Keratinocyte (primary cell): ENCODE data around the gene VPS26C. TPM values are rescaled to one million over a fixed set of nuclear protein-coding genes. Genes with fewer than 3 reads are reported as not detected.

Experiments
- DNase-seq: peaks from one replicate; pipeline ENCODE4 v3.0.0-alpha.2; 2011; ENCODE audit warnings: low read depth, missing footprints, low spot score
- FAIRE-seq: peaks from 2 replicates; lab custom pipeline; 2011; peaks lifted over from hg19 to GRCh38; lab: Jason Lieb, UNC
- H2AFZ ChIP-seq: 2 replicates; pipeline ENCODE4 v1.6.0; 2012; ENCODE audit warnings: low read length, control low read depth, inconsistent platforms; ENCODE audit not compliant: control insufficient read depth
- H3K27ac ChIP-seq: 2 replicates; pipeline ENCODE4 v1.5.1; 2011; ENCODE audit warnings: low read length; ENCODE audit not compliant: control insufficient read depth, insufficient read depth
- H3K27me3 ChIP-seq: 3 replicates; pipeline ENCODE4 v1.6.0; 2011; ENCODE audit warnings: low read length; ENCODE audit not compliant: control insufficient read depth, insufficient read depth; ENCODE audit errors: extremely low read depth
- H3K36me3 ChIP-seq, 2 experiments: 2 replicates in 1 of 2; 3 replicates in 1 of 2; pipeline ENCODE4 v1.5.1; 2011; ENCODE audit warnings: low read length in 2 of 2, mild to moderate bottlenecking in 1 of 2; ENCODE audit not compliant: control insufficient read depth in 2 of 2, insufficient read depth in 2 of 2; ENCODE audit errors: extremely low read depth in 1 of 2
- H3K4me1 ChIP-seq: 3 replicates; pipeline ENCODE4 v1.5.1; 2011; ENCODE audit warnings: low read length; ENCODE audit not compliant: control insufficient read depth, insufficient read depth; ENCODE audit errors: extremely low read depth
- H3K4me2 ChIP-seq: 3 replicates; pipeline ENCODE4 v1.6.0; 2011; ENCODE audit warnings: low read depth, low read length; ENCODE audit not compliant: control insufficient read depth, insufficient read depth; ENCODE audit errors: extremely low read depth
- H3K4me3 ChIP-seq, 3 experiments: fragments of 200-600 bp in 1 of 3; sonication (generic) in 1 of 3; 2 replicates in 2 of 3; 3 replicates in 1 of 3; pipeline ENCODE4 v1.5.1; 2011 to 2016; ENCODE audit warnings: low read length in 3 of 3, mild to moderate bottlenecking in 3 of 3, control low read depth in 2 of 3, inconsistent platforms in 1 of 3, low read depth in 1 of 3, mixed read lengths in 1 of 3, mixed run types in 1 of 3, moderate library complexity in 1 of 3; ENCODE audit not compliant: control insufficient read depth in 2 of 3, insufficient read depth in 2 of 3; ENCODE audit errors: extremely low read depth in 1 of 3
- H3K79me2 ChIP-seq: 2 replicates; pipeline ENCODE4 v1.6.0; 2012; ENCODE audit warnings: low read length; ENCODE audit not compliant: control insufficient read depth, insufficient read depth
- H3K9ac ChIP-seq: 3 replicates; pipeline ENCODE4 v1.6.0; 2011; ENCODE audit warnings: low read length; ENCODE audit not compliant: control insufficient read depth, insufficient read depth; ENCODE audit errors: extremely low read depth
- H3K9me1 ChIP-seq: 3 replicates; pipeline ENCODE4 v1.6.0; 2011; ENCODE audit warnings: low read length; ENCODE audit not compliant: control insufficient read depth, insufficient read depth; ENCODE audit errors: extremely low read depth
- H3K9me3 ChIP-seq: 2 replicates; pipeline ENCODE4 v1.5.1; 2012; ENCODE audit warnings: low read depth, low read length; ENCODE audit not compliant: control insufficient read depth
- H4K20me1 ChIP-seq: 3 replicates; pipeline ENCODE4 v1.6.0; 2011; ENCODE audit warnings: low read length; ENCODE audit not compliant: control insufficient read depth, insufficient read depth; ENCODE audit errors: extremely low read depth
- EZH2 ChIP-seq: IDR thresholded peaks from one replicate; pipeline ENCODE4 v1.6.1; 2012; ENCODE audit warnings: inconsistent platforms, mild to moderate bottlenecking, low read length, moderate library complexity
- dilution Hi-C: fragments of 300-500 bp; cut with MboI; formaldehyde crosslinking; loops from one replicate; pipeline ENCODE4 v1.7.0; 2020; ENCODE audit warnings: low sequenced_read_pairs; ENCODE audit not compliant: extremely low pct_ligation_motif_present
- polyA plus RNA-seq, 5 experiments: library from polyadenylated mRNA; depleted of rRNA in 3 of 5; stranded (reverse) in 3 of 5; stranded (forward) in 1 of 5; unstranded in 1 of 5; fragments of >200 nt; gene quantifications; 1 replicate in 1 of 5; 2 replicates in 3 of 5; 3 replicates in 1 of 5; pipeline versions ENCODE4 v1.2.1 to v1.2.3, GENCODE V29; 2011 to 2012; ENCODE audit warnings: missing spikeins in 2 of 5, low read depth in 1 of 5, low replicate concordance in 1 of 5
- TF ChIP-seq, protein P1 (sequence below), 3 experiments: IDR thresholded peaks in 1 of 3; conservative IDR thresholded peaks in 1 of 3; optimal IDR thresholded peaks in 1 of 3; 2 replicates in 2 of 3; 3 replicates in 1 of 3; pipeline versions ENCODE3 to v1.5.1; 2011; ENCODE audit warnings: low read length in 3 of 3, mild to moderate bottlenecking in 3 of 3, moderate library complexity in 2 of 3, control low read depth in 1 of 3, inconsistent platforms in 1 of 3; ENCODE audit not compliant: insufficient read depth in 2 of 3; ENCODE audit errors: extremely low read depth in 1 of 3

Gene VPS26C
- polyA plus RNA-seq, 1 donor (not counting 4 experiments of a cell fraction or from before 2014, with no cell fraction given), result 41.3 TPM

DNA sequence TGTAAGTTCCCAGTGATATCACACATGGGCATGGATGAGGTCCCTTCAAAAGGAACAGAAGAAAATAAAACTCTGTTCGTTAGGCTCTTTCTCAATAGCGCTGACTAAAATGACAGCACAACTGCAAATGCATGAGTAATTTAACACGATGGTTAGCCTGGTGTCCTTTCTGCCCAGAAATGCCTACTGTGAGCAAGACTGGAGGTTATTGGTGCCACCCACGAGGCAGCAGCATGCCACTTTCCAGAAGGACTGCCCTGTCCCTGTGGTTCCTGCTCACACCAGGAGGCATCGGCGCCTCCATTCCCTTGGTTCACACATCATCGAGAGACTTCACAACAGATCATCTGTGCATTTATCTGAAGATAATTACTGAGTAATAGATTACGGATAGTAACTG lies 26.2 kb downstream of the VPS26C start:
- Histone ChIP-seq H2AFZ (no peak overlapping the region), H3K9me1 (no peaks in the 10 kb centered on the region), H3K27me3 (no peaks in the 10 kb centered on the region), H3K9ac (no peak overlapping the region), H3K27ac (no peak overlapping the region), H3K4me3 (no peak overlapping the region), H3K4me1 (no peaks in the 10 kb centered on the region), H3K79me2 (peaks cover 42% of the 10 kb centered on the region), H3K4me2 (no peak overlapping the region), H3K36me3 (peaks cover 2 to 12% of the 10 kb centered on the region in 2 experiments), H3K9me3 (no peaks in the 10 kb centered on the region), H4K20me1 (no peaks in the 10 kb centered on the region)
- DNase-seq (no peak), FAIRE-seq (no peak)
- dilution Hi-C loops, result no loop called here
- no peak for TF ChIP-seq EZH2
- TF ChIP-seq, protein P1, sequence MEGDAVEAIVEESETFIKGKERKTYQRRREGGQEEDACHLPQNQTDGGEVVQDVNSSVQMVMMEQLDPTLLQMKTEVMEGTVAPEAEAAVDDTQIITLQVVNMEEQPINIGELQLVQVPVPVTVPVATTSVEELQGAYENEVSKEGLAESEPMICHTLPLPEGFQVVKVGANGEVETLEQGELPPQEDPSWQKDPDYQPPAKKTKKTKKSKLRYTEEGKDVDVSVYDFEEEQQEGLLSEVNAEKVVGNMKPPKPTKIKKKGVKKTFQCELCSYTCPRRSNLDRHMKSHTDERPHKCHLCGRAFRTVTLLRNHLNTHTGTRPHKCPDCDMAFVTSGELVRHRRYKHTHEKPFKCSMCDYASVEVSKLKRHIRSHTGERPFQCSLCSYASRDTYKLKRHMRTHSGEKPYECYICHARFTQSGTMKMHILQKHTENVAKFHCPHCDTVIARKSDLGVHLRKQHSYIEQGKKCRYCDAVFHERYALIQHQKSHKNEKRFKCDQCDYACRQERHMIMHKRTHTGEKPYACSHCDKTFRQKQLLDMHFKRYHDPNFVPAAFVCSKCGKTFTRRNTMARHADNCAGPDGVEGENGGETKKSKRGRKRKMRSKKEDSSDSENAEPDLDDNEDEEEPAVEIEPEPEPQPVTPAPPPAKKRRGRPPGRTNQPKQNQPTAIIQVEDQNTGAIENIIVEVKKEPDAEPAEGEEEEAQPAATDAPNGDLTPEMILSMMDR (optimal IDR thresholded peaks at IDR 0.05 in 1 of 3, IDR thresholded peaks at IDR 0.05 in 1 of 3, conservative IDR thresholded peaks at IDR 0.05 in 1 of 3; ENCODE audit: extremely low read depth in 1 of 3, insufficient read depth in 2 of 3, low read length in 3 of 3), result no peak

GRCh38 chr21:37237764-37238163 lies 29.4 kb downstream of the VPS26C start:
- Histone ChIP-seq H3K79me2 (peaks cover 14% of the 10 kb centered on the region), H3K9me3 (no peaks in the 10 kb centered on the region), H3K9me1 (no peaks in the 10 kb centered on the region), H3K27ac (no peak overlapping the region), H3K4me2 (no peak overlapping the region), H3K36me3 (peaks cover 2 to 13% of the 10 kb centered on the region in 2 experiments), H3K4me1 (no peaks in the 10 kb centered on the region), H3K9ac (no peak overlapping the region), H4K20me1 (no peaks in the 10 kb centered on the region), H2AFZ (no peak overlapping the region), H3K27me3 (no peaks in the 10 kb centered on the region), H3K4me3 (no peak overlapping the region)
- DNase-seq (no peak), FAIRE-seq (no peak)
- dilution Hi-C loops, result no loop called here
- TF ChIP-seq, protein P1 (optimal IDR thresholded peaks at IDR 0.05 in 1 of 3, IDR thresholded peaks at IDR 0.05 in 1 of 3, conservative IDR thresholded peaks at IDR 0.05 in 1 of 3; ENCODE audit: extremely low read depth in 1 of 3, insufficient read depth in 2 of 3, low read length in 3 of 3), result no peak
